ENCODE results near the gene BRD1. TPM values are rescaled to one million over a fixed set of nuclear protein-coding genes. Genes with fewer than 3 reads are reported as not detected.

BRD1 gene
- total and polyA plus RNA-seq, 2 experiments from 2014 or later, result 12.3 to 33.8 TPM

DNA sequence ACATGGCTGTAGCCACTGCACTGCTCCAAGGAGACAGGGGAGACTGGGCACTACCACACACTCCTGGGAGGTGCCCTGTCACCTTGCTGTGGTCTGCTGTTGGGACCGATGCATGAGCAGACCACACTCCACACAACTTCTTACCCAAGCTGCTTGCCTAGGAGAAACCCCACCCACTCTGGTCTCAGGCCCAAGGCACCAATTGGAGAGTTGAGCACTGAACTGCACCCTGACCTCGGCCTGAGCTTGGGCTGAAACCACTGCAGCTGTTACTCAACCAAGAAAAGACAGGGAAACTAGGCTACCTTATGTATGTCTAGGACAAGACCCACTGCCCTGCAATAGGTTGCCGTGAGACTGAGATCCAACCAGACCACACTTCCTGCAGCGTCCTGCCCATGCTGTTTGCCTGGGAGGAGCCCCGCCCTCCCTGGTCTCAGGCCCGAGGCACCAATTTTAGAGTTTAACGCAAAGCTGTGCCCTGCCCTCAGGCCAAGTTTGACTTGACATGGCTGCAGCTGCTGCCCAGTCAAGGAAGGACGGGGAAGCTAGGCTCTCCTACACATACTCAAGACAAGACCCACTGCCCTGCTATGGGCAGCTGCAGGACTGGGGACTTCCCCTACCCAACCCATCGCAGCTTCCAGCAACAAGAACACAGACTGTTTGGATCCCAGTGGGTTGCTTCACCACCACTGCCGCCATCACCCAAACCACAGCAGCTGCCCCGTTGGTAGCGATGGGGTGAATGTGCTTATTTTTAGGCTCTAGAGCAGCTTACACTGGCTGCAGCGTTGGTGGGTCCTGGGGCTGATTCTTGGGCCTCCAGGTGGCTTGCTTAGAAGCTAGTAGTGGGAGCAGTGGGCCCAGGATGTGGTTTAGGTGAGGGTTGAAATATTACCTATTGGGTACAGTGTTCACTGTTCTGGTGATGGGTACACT lies 66.8 kb downstream of the BRD1 start (continued):
- TF ChIP-seq, protein P1, sequence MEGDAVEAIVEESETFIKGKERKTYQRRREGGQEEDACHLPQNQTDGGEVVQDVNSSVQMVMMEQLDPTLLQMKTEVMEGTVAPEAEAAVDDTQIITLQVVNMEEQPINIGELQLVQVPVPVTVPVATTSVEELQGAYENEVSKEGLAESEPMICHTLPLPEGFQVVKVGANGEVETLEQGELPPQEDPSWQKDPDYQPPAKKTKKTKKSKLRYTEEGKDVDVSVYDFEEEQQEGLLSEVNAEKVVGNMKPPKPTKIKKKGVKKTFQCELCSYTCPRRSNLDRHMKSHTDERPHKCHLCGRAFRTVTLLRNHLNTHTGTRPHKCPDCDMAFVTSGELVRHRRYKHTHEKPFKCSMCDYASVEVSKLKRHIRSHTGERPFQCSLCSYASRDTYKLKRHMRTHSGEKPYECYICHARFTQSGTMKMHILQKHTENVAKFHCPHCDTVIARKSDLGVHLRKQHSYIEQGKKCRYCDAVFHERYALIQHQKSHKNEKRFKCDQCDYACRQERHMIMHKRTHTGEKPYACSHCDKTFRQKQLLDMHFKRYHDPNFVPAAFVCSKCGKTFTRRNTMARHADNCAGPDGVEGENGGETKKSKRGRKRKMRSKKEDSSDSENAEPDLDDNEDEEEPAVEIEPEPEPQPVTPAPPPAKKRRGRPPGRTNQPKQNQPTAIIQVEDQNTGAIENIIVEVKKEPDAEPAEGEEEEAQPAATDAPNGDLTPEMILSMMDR (conservative IDR thresholded peaks at IDR 0.05; ENCODE audit: low read depth in 2 of 2), result no peak
- TF ChIP-seq NANOG (IDR thresholded peaks at IDR 0.05; ENCODE audit: borderline replicate concordance), result no peak
- TF ChIP-seq CREB1 (CRISPR knock-in tag; IDR thresholded peaks at IDR 0.05; ENCODE audit: low read depth), result no peak
- TF ChIP-seq, protein P2, sequence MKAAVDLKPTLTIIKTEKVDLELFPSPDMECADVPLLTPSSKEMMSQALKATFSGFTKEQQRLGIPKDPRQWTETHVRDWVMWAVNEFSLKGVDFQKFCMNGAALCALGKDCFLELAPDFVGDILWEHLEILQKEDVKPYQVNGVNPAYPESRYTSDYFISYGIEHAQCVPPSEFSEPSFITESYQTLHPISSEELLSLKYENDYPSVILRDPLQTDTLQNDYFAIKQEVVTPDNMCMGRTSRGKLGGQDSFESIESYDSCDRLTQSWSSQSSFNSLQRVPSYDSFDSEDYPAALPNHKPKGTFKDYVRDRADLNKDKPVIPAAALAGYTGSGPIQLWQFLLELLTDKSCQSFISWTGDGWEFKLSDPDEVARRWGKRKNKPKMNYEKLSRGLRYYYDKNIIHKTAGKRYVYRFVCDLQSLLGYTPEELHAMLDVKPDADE (IDR thresholded peaks at IDR 0.05), result no peak
- no peak for TF ChIP-seq POLR2AphosphoS5 (IDR thresholded peaks at IDR 0.05; ENCODE audit: low read depth)
- TF ChIP-seq, protein P3, sequence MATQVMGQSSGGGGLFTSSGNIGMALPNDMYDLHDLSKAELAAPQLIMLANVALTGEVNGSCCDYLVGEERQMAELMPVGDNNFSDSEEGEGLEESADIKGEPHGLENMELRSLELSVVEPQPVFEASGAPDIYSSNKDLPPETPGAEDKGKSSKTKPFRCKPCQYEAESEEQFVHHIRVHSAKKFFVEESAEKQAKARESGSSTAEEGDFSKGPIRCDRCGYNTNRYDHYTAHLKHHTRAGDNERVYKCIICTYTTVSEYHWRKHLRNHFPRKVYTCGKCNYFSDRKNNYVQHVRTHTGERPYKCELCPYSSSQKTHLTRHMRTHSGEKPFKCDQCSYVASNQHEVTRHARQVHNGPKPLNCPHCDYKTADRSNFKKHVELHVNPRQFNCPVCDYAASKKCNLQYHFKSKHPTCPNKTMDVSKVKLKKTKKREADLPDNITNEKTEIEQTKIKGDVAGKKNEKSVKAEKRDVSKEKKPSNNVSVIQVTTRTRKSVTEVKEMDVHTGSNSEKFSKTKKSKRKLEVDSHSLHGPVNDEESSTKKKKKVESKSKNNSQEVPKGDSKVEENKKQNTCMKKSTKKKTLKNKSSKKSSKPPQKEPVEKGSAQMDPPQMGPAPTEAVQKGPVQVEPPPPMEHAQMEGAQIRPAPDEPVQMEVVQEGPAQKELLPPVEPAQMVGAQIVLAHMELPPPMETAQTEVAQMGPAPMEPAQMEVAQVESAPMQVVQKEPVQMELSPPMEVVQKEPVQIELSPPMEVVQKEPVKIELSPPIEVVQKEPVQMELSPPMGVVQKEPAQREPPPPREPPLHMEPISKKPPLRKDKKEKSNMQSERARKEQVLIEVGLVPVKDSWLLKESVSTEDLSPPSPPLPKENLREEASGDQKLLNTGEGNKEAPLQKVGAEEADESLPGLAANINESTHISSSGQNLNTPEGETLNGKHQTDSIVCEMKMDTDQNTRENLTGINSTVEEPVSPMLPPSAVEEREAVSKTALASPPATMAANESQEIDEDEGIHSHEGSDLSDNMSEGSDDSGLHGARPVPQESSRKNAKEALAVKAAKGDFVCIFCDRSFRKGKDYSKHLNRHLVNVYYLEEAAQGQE (IDR thresholded peaks at IDR 0.05; ENCODE audit: unreplicated experiment), result no peak
- TF ChIP-seq ZNF114 (CRISPR knock-in tag; IDR thresholded peaks at IDR 0.05), result no peak

DNA sequence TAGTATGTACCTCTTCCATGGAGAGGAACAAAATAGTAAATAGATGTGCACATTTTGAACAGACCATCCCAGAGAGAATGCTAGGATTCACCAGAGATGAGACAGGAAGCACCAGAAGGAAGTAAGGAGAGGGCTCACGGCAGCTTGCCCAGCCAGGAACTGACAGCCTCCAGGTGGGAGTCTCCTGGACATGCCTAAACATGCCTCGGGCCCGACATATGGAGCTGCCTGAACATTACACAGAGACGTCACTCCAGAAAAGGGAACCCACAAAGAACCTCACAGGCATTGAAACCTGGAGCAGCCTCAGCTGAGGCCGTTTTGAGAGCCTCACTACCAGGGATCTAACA lies 67.4 kb downstream of the BRD1 start:
- DNase-seq (ENCODE audit: low spot score), result no peak
- no peak overlapping the region for H3K27ac Mint-ChIP-seq
- no peak for TF ChIP-seq POLR2AphosphoS5 (IDR thresholded peaks at IDR 0.05; ENCODE audit: low read depth)
- no peak for TF ChIP-seq NANOG (IDR thresholded peaks at IDR 0.05; ENCODE audit: borderline replicate concordance)
- no peak for TF ChIP-seq STAT1 (IDR thresholded peaks at IDR 0.05; ENCODE audit: unreplicated experiment)
- TF ChIP-seq, protein P4, sequence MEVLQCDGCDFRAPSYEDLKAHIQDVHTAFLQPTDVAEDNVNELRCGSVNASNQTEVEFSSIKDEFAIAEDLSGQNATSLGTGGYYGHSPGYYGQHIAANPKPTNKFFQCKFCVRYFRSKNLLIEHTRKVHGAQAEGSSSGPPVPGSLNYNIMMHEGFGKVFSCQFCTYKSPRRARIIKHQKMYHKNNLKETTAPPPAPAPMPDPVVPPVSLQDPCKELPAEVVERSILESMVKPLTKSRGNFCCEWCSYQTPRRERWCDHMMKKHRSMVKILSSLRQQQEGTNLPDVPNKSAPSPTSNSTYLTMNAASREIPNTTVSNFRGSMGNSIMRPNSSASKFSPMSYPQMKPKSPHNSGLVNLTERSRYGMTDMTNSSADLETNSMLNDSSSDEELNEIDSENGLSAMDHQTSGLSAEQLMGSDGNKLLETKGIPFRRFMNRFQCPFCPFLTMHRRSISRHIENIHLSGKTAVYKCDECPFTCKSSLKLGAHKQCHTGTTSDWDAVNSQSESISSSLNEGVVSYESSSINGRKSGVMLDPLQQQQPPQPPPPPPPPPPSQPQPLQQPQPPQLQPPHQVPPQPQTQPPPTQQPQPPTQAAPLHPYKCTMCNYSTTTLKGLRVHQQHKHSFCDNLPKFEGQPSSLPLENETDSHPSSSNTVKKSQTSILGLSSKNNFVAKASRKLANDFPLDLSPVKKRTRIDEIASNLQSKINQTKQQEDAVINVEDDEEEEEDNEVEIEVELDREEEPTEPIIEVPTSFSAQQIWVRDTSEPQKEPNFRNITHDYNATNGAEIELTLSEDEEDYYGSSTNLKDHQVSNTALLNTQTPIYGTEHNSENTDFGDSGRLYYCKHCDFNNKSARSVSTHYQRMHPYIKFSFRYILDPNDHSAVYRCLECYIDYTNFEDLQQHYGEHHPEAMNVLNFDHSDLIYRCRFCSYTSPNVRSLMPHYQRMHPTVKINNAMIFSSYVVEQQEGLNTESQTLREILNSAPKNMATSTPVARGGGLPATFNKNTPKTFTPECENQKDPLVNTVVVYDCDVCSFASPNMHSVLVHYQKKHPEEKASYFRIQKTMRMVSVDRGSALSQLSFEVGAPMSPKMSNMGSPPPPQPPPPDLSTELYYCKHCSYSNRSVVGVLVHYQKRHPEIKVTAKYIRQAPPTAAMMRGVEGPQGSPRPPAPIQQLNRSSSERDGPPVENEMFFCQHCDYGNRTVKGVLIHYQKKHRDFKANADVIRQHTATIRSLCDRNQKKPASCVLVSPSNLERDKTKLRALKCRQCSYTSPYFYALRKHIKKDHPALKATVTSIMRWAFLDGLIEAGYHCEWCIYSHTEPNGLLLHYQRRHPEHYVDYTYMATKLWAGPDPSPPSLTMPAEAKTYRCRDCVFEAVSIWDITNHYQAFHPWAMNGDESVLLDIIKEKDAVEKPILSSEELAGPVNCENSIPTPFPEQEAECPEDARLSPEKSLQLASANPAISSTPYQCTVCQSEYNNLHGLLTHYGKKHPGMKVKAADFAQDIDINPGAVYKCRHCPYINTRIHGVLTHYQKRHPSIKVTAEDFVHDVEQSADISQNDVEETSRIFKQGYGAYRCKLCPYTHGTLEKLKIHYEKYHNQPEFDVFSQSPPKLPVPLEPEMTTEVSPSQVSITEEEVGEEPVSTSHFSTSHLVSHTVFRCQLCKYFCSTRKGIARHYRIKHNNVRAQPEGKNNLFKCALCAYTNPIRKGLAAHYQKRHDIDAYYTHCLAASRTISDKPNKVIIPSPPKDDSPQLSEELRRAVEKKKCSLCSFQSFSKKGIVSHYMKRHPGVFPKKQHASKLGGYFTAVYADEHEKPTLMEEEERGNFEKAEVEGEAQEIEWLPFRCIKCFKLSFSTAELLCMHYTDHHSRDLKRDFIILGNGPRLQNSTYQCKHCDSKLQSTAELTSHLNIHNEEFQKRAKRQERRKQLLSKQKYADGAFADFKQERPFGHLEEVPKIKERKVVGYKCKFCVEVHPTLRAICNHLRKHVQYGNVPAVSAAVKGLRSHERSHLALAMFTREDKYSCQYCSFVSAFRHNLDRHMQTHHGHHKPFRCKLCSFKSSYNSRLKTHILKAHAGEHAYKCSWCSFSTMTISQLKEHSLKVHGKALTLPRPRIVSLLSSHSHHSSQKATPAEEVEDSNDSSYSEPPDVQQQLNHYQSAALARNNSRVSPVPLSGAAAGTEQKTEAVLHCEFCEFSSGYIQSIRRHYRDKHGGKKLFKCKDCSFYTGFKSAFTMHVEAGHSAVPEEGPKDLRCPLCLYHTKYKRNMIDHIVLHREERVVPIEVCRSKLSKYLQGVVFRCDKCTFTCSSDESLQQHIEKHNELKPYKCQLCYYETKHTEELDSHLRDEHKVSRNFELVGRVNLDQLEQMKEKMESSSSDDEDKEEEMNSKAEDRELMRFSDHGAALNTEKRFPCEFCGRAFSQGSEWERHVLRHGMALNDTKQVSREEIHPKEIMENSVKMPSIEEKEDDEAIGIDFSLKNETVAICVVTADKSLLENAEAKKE (CRISPR knock-in tag; IDR thresholded peaks at IDR 0.05), result no peak
- no peak for TF ChIP-seq JUNB (IDR thresholded peaks at IDR 0.05; ENCODE audit: unreplicated experiment)
- TF ChIP-seq EZH2 (IDR thresholded peaks at IDR 0.05; ENCODE audit: low read depth, unreplicated experiment), result no peak
- TF ChIP-seq ZNF331 (CRISPR knock-in tag; IDR thresholded peaks at IDR 0.05; ENCODE audit: low read depth), result no peak

More for the DNA sequence above, 67.4 kb downstream of the BRD1 start:
- Mint-ChIP-seq H3K9me3 (peaks cover 2% of the 10 kb centered on the region; the same call in 1 of the 3 replicates), H3K4me1 (no peaks in the 10 kb centered on the region; the same call in 2 of the 3 replicates), H3K27me3 (ENCODE audit: insufficient read depth, low read depth, poor library complexity) (no peaks in the 10 kb centered on the region), H3K4me3 (no peak overlapping the region), H3K36me3 (ENCODE audit: low read depth) (no peaks in the 10 kb centered on the region)
- H3K9me2 ChIP-seq (ENCODE audit: insufficient read depth), result no peaks in the 10 kb centered on the region
- H3K36me3 ChIP-seq (ENCODE audit: insufficient read depth), result no peaks in the 10 kb centered on the region; the same call in 1 of the 2 replicates
- no peaks in the 10 kb centered on the region for H3F3A ChIP-seq (replicated peaks; ENCODE audit: low read depth)
- no peak overlapping the region for H3K27ac ChIP-seq (ENCODE audit: low read depth)
- no peaks in the 10 kb centered on the region for H3K27me3 ChIP-seq (ENCODE audit: insufficient read depth)
- no peaks in the 10 kb centered on the region for H3K79me2 ChIP-seq (replicated peaks; ENCODE audit: insufficient read depth)
- ATAC-seq, result no peak
- no peak overlapping the region for H3K4me3 ChIP-seq
- no peak overlapping the region for H3K4me2 ChIP-seq
- no peak overlapping the region for H2AFZ ChIP-seq
- no peaks in the 10 kb centered on the region for H4K20me1 ChIP-seq (replicated peaks; ENCODE audit: insufficient read depth)
- no peaks in the 10 kb centered on the region for H3K4me1 ChIP-seq (ENCODE audit: insufficient read depth)

Data from GM23338 (cell line).